Measurements from ENCODE around the gene IMP4.

- no peak for TF ChIP-seq ELK4 (IDR thresholded peaks at IDR 0.05; ENCODE audit: borderline replicate concordance, low read depth, low read length)
- no peak for TF ChIP-seq CTCF (tag by site-specific recombination; IDR thresholded peaks at IDR 0.05)
Observed at GRCh38 chr2:130385709-130386108, 43.0 kb downstream of the IMP4 start.
